Esophagus muscularis mucosa (tissue), 4 donors: ENCODE results near the gene UPK1B. TPM values are rescaled to one million over a fixed set of nuclear protein-coding genes. Genes with fewer than 3 reads are reported as not detected.

Source experiments
- DNase-seq: peaks from one replicate; pipeline ENCODE4 v3.0.0-alpha.2; 2017; ENCODE audit errors: extremely low spot score
- H3K27ac ChIP-seq, 4 donors: fragments of 200-600 bp; sonication (generic); replicated peaks in 1 of 4; 1 replicate in 3 of 4; 2 replicates in 1 of 4; pipeline ENCODE4 v1.5.1; 2016 to 2019; ENCODE audit warnings: mild to moderate bottlenecking in 1 of 4
- H3K27me3 ChIP-seq, 4 donors: fragments of 200-600 bp; sonication (generic); one replicate each; pipeline versions ENCODE4 v1.5.1 to v1.6.0; 2016 to 2019
- H3K36me3 ChIP-seq, 4 donors: fragments of 200-600 bp; sonication (generic); one replicate each; pipeline ENCODE4 v1.5.1; 2016 to 2019
- H3K4me1 ChIP-seq, 4 donors: fragments of 200-600 bp; sonication (generic); one replicate each; pipeline ENCODE4 v1.5.1; 2016 to 2019
- H3K4me3 ChIP-seq, 4 donors: fragments of 200-600 bp; sonication (generic); 1 replicate in 2 of 4; 2 replicates in 2 of 4; pipeline ENCODE4 v1.5.1; 2016 to 2019; ENCODE audit warnings: mild to moderate bottlenecking in 4 of 4, moderate library complexity in 1 of 4
- H3K9me3 ChIP-seq, 4 donors: fragments of 200-600 bp; sonication (generic); 1 replicate in 3 of 4; 2 replicates in 1 of 4; pipeline ENCODE4 v1.5.1; 2016 to 2019
- CTCF ChIP-seq, 3 experiments: fragments of 200-600 bp in 2 of 3; fragments of 450-650 bp in 1 of 3; sonication (generic) in 2 of 3; IDR thresholded peaks; one replicate each; pipeline ENCODE4 v1.5.1; 2017 to 2019; ENCODE audit warnings: antibody characterized with exemption in 3 of 3, mild to moderate bottlenecking in 2 of 3, moderate library complexity in 1 of 3
- EP300 ChIP-seq: sonication (generic); formaldehyde crosslinking; IDR thresholded peaks from one replicate; pipeline ENCODE4 v1.6.1; 2017; ENCODE audit warnings: antibody characterized with exemption
- POLR2A ChIP-seq: fragments of 450-650 bp; IDR thresholded peaks from one replicate; pipeline ENCODE4 v1.6.1; 2017; ENCODE audit warnings: antibody characterized with exemption, moderate library complexity, mild to moderate bottlenecking, low read depth
- POLR2AphosphoS5 ChIP-seq, 2 donors: sonication (generic); formaldehyde crosslinking; IDR thresholded peaks; one replicate each; pipeline ENCODE4 v1.6.1; 2017; ENCODE audit warnings: antibody characterized with exemption in 2 of 2
- WGBS: methylation state at CpG from one replicate; pipeline ENCODE4 v1.1.5; 2018; 5-methylcytosine and 5-hydroxymethylcytosine counted together
- intact Hi-C: fragments of 100-400 bp; cut with DNase I; formaldehyde crosslinking; loops from one replicate; pipeline ENCODE4 v1.15.1; 2023
- total RNA-seq, 4 donors: library from RNA; depleted of rRNA; stranded (reverse); fragments of >200 nt; gene quantifications; one replicate each; pipeline versions ENCODE4 v1.1.0 to v1.2.1, GENCODE V29; 2016

The UPK1B gene
- total RNA-seq, 4 donors from 2014 or later: not detected

- 50% methylated on average over 2 of the region's 2 CpGs for WGBS
- Histone ChIP-seq H3K9me3 (no peaks in the 10 kb centered on the region), H3K27ac (no peak overlapping the region), H3K4me3 (no peak overlapping the region), H3K4me1 (no peaks in the 10 kb centered on the region), H3K36me3 (no peaks in the 10 kb centered on the region), H3K27me3 (no peaks in the 10 kb centered on the region)
- intact Hi-C loops: no loop called here
- no peak for DNase-seq
- TF ChIP-seq EP300 (no peak), POLR2A (no peak), CTCF (IDR thresholded peaks at IDR 0.05) (no peak), POLR2AphosphoS5 (IDR thresholded peaks at IDR 0.05) (no peak)
Observed at GRCh38 chr3:119147494-119147893, 25.9 kb upstream of the UPK1B start.

- 97% methylated on average over 2 of the region's 2 CpGs for WGBS
- intact Hi-C loops: no loop called here
- Histone ChIP-seq H3K27me3 (no peaks in the 10 kb centered on the region), H3K4me1 (no peaks in the 10 kb centered on the region), H3K4me3 (no peak overlapping the region), H3K9me3 (peaks cover 0 to 10% (median 2%) of the 10 kb centered on the region in 4 donors), H3K27ac (no peak overlapping the region), H3K36me3 (no peaks in the 10 kb centered on the region)
- no peak for DNase-seq
- TF ChIP-seq POLR2A (no peak), EP300 (no peak), CTCF (IDR thresholded peaks at IDR 0.05) (no peak), POLR2AphosphoS5 (IDR thresholded peaks at IDR 0.05) (no peak)
Observed at GRCh38 chr3:119148493-119149180, 24.8 kb upstream of the UPK1B start.

- no peaks in the 10 kb centered on the region for H3K36me3 ChIP-seq
- no peak overlapping the region for H3K27ac ChIP-seq
- WGBS: 66% methylated on average over 4 of the region's 4 CpGs
- no peaks in the 10 kb centered on the region for H3K27me3 ChIP-seq
- no peak overlapping the region for H3K4me3 ChIP-seq
- TF ChIP-seq EP300: no peak
- TF ChIP-seq POLR2A: no peak
- TF ChIP-seq POLR2AphosphoS5 (IDR thresholded peaks at IDR 0.05): no peak
- intact Hi-C loops: no loop called here
- DNase-seq: no peak
- no peaks in the 10 kb centered on the region for H3K4me1 ChIP-seq
- peaks cover 0 to 18% (median 2%) of the 10 kb centered on the region in 4 donors for H3K9me3 ChIP-seq
Observed at GRCh38 chr3:119149484-119149883, 23.9 kb upstream of the UPK1B start.

- TF ChIP-seq EP300 (no peak), CTCF (IDR thresholded peaks at IDR 0.05) (no peak), POLR2AphosphoS5 (IDR thresholded peaks at IDR 0.05) (no peak), POLR2A (no peak)
- Histone ChIP-seq H3K9me3 (peaks cover 0 to 42% (median 7%) of the 10 kb centered on the region in 4 donors), H3K27me3 (no peaks in the 10 kb centered on the region), H3K4me3 (no peak overlapping the region), H3K27ac (no peak overlapping the region), H3K4me1 (no peaks in the 10 kb centered on the region), H3K36me3 (no peaks in the 10 kb centered on the region)
- intact Hi-C loops: no loop called here
- no peak for DNase-seq
Observed at GRCh38 chr3:119156868-119157267, 16.5 kb upstream of the UPK1B start.

GRCh38 chr3:119157971-119158370 lies 15.4 kb upstream of the UPK1B start:
- H3K4me3 ChIP-seq: no peak overlapping the region
- no peak for TF ChIP-seq CTCF (IDR thresholded peaks at IDR 0.05)
- TF ChIP-seq POLR2A: no peak
- no peak for TF ChIP-seq POLR2AphosphoS5 (IDR thresholded peaks at IDR 0.05)
- no peak for TF ChIP-seq EP300
- DNase-seq: no peak
- no peak overlapping the region for H3K27ac ChIP-seq
- WGBS: 45% methylated on average over 2 of the region's 2 CpGs
- no peaks in the 10 kb centered on the region for H3K27me3 ChIP-seq
- H3K9me3 ChIP-seq: peaks cover 0 to 39% (median 5%) of the 10 kb centered on the region in 4 donors
- no peaks in the 10 kb centered on the region for H3K36me3 ChIP-seq
- H3K4me1 ChIP-seq: no peaks in the 10 kb centered on the region
- intact Hi-C loops: no loop called here
